Right lobe of liver (tissue), 6 donors: ENCODE data around the gene LY86. TPM values are rescaled to one million over a fixed set of nuclear protein-coding genes. Genes with fewer than 3 reads are reported as not detected.

Source experiments
- ATAC-seq, 4 donors: fragments of 200-7000 bp; cut with Tn5 transposase; one replicate each; pipeline ENCODE4 v1.9.1; 2020; ENCODE audit warnings: mild to moderate bottlenecking in 4 of 4, moderate library complexity in 4 of 4
- DNase-seq, 3 donors: peaks; one replicate each; pipeline ENCODE4 v3.0.0-alpha.2; 2020
- H3K27ac ChIP-seq, 3 donors: fragments of 200-600 bp; one replicate each; pipeline ENCODE4 v1.8.0; 2022
- H3K27me3 ChIP-seq, 2 donors: fragments of 200-600 bp; one replicate each; pipeline ENCODE4 v1.8.0; 2022
- H3K36me3 ChIP-seq, 4 donors: fragments of 200-600 bp; sonication (generic) in 1 of 4; one replicate each; pipeline versions ENCODE4 v1.5.1 to v1.8.0; 2017 to 2022; ENCODE audit warnings: control low read depth in 1 of 4
- H3K4me1 ChIP-seq, 4 donors: fragments of 200-600 bp; sonication (generic) in 1 of 4; one replicate each; pipeline versions ENCODE4 v1.5.1 to v1.8.0; 2017 to 2022; ENCODE audit warnings: control low read depth in 1 of 4
- H3K4me3 ChIP-seq, 3 donors: fragments of 200-600 bp; one replicate each; pipeline ENCODE4 v1.8.0; 2022
- H3K9me3 ChIP-seq, 4 donors: fragments of 200-600 bp; sonication (generic) in 1 of 4; one replicate each; pipeline versions ENCODE4 v1.5.1 to v1.8.0; 2017 to 2022; ENCODE audit warnings: control low read depth in 1 of 4
- POLR2A ChIP-seq: fragments of 450-650 bp; IDR thresholded peaks from one replicate; pipeline ENCODE4 v1.6.1; 2017; ENCODE audit warnings: antibody characterized with exemption, mild to moderate bottlenecking
- WGBS: methylation state at CpG from one replicate; pipeline ENCODE4 v1.1.6; 2018; ENCODE audit warnings: low coverage, low lambda C conversion rate; ENCODE audit not compliant: insufficient coverage; ENCODE audit errors: missing lambda C conversion rate; 5-methylcytosine and 5-hydroxymethylcytosine counted together
- intact Hi-C, 2 donors: fragments of 100-400 bp; cut with DNase I; formaldehyde crosslinking; loops; one replicate each; pipeline versions ENCODE4 v1.11.2 to v1.14.1; 2022
- total RNA-seq, 6 experiments: library from RNA; depleted of rRNA in 2 of 6; stranded (reverse); fragments of >200 nt in 2 of 6; fragmentation: NEBNext Ultra II Directional in 3 of 6; extraction: Animal tissue kit (Norgen Biotek cat#: 25700) in 3 of 6; gene quantifications; one replicate each; pipeline versions ENCODE4 v1.1.0 to v1.2.4, GENCODE V29; 2016 to 2023
- TF ChIP-seq, protein P1 (sequence below), 4 donors: fragments of 200-600 bp in 3 of 4; fragments of 450-650 bp in 1 of 4; IDR thresholded peaks; one replicate each; pipeline versions ENCODE4 v1.5.1 to v1.8.0; 2016 to 2022; ENCODE audit warnings: antibody characterized with exemption in 4 of 4, mild to moderate bottlenecking in 2 of 4
- donor health status: DM: no; HTN: yes; CAD: no.
- donor health status: DM: no; HTN: no; CAD: no.
- donor health status: DM: no; HTN: no; CAD: no.
- donor health status: DM: no; HTN: yes; CAD: no.
- donor health status: DM: no; HTN: yes; CAD: no.

Gene LY86
- total RNA-seq, 6 experiments from 2014 or later = 1.2 to 4.3 (median 2.4) TPM

DNA sequence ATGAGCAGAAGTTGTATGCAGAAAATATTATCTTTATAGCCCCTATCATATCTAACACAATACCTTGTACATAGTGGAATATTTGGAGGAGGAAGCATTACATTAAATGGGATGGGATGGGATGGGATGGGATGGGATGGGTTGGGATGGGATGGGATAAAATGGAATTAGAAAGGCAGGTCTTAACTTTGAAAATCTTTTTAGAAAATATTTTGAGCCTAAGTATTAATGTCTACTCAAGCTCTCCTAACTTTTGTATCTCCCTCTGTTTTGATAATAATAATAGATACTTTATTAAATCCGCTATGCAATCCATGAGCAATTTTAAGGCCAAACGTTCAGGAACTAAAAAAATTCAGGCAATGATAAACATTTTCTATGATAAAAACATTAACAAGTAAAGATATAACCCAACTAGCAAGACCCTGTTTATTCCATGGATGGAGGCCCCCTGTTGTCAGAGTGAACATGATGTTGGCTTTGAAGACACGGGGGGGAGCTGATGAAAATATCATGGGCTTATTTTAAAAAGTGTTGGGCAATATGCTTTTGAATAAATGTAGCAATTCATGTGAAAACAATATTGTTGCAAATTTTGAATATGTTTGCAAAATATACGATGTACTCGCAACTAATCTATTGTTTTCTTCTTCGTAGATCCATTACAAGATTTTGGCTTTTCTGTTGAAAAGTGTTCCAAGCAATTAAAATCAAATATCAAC lies 35.9 kb downstream of the LY86 start:
- DNase-seq (no peak), ATAC-seq (no peak)
- H3K27me3 ChIP-seq = no peaks in the 10 kb centered on the region
- H3K9me3 ChIP-seq = no peaks in the 10 kb centered on the region
- TF ChIP-seq, protein P1, sequence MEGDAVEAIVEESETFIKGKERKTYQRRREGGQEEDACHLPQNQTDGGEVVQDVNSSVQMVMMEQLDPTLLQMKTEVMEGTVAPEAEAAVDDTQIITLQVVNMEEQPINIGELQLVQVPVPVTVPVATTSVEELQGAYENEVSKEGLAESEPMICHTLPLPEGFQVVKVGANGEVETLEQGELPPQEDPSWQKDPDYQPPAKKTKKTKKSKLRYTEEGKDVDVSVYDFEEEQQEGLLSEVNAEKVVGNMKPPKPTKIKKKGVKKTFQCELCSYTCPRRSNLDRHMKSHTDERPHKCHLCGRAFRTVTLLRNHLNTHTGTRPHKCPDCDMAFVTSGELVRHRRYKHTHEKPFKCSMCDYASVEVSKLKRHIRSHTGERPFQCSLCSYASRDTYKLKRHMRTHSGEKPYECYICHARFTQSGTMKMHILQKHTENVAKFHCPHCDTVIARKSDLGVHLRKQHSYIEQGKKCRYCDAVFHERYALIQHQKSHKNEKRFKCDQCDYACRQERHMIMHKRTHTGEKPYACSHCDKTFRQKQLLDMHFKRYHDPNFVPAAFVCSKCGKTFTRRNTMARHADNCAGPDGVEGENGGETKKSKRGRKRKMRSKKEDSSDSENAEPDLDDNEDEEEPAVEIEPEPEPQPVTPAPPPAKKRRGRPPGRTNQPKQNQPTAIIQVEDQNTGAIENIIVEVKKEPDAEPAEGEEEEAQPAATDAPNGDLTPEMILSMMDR (IDR thresholded peaks at IDR 0.05) = no peak
- no peak for TF ChIP-seq POLR2A
- H3K36me3 ChIP-seq = no peaks in the 10 kb centered on the region
- intact Hi-C loops = no loop called here
- H3K4me3 ChIP-seq = no peak overlapping the region
- H3K4me1 ChIP-seq = no peaks in the 10 kb centered on the region
- 60% methylated on average over 6 of the region's 6 CpGs for WGBS
- no peak overlapping the region for H3K27ac ChIP-seq

DNA sequence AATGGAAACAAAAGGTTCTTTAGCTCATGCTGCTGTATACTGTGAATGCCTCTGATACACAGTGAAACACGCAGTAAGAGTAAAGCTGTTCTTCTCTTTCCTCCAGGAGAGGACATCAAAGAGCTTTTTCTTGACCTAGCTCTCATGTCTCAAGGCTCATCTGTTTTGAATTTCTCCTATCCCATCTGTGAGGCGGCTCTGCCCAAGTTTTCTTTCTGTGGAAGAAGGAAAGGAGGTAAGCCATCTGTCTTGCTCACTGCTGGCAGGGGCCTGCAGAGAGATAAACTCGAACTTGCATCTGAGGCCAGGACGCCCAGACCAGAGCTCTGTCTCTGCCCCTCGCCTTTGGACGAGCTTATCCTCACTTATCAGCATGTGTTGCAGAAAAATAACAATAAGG lies 37.7 kb downstream of the LY86 start:
- ATAC-seq (no peak), DNase-seq (no peak)
- H3K36me3 ChIP-seq = no peaks in the 10 kb centered on the region
- H3K4me1 ChIP-seq = no peaks in the 10 kb centered on the region
- no peak overlapping the region for H3K27ac ChIP-seq
- no peak overlapping the region for H3K4me3 ChIP-seq
- no peaks in the 10 kb centered on the region for H3K27me3 ChIP-seq
- TF ChIP-seq, protein P1 (IDR thresholded peaks at IDR 0.05) = no peak
- no peak for TF ChIP-seq POLR2A
- WGBS = 77% methylated on average over 5 of the region's 6 CpGs
- no peaks in the 10 kb centered on the region for H3K9me3 ChIP-seq
- intact Hi-C loops = no loop called here

DNA sequence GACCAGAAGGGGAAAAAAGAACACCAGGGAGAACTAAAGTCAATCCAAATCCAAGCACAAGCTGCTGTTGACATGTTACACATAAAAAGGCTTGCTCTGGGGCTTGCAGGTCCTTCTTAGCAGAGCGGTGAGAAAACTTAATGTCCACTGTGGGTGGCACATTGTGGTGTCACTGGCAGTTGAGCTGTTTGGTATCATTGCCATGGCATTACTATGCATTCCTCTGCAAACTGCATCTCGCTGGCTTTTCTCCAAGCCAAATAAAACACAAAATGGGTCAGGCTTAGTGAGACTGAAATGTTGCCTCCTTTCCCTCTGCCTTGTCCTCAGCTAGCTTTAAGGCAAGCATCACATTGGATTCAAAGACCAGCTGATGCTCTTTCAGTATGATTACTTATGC lies 40.9 kb downstream of the LY86 start:
- DNase-seq = no peak
- intact Hi-C loops = no loop called here
- no peak for TF ChIP-seq POLR2A
- TF ChIP-seq, protein P1 (IDR thresholded peaks at IDR 0.05) = no peak
- Histone ChIP-seq H3K27me3 (no peaks in the 10 kb centered on the region), H3K36me3 (no peaks in the 10 kb centered on the region), H3K27ac (no peak overlapping the region), H3K4me3 (no peak overlapping the region), H3K4me1 (no peaks in the 10 kb centered on the region), H3K9me3 (no peaks in the 10 kb centered on the region)
- WGBS = 40% methylated on average over 1 of the region's 2 CpGs
- ATAC-seq = no peak

DNA sequence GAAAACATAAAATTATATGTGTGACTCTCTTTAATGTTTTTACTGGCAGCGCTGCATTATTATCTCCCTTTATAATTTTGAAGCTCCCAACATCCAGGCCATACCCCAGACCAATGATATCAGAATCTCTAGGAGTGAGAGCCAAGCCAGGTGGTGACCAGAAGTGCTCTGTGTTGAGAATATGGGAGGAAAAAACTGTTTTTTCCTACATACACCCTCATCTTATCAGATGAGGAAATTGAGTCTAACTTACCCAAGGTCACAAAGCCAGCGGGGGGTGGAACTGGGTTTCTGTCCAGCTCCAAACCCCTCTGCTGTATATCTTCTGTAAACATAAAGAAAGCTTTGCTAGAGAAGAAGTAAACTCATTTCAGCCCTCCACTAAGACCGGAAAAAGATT lies 42.5 kb downstream of the LY86 start:
- no peak for ATAC-seq
- no peak for DNase-seq

More for the DNA sequence above, 42.5 kb downstream of the LY86 start:
- no peak overlapping the region for H3K27ac ChIP-seq
- intact Hi-C loops = no loop called here
- no peaks in the 10 kb centered on the region for H3K9me3 ChIP-seq
- no peaks in the 10 kb centered on the region for H3K4me1 ChIP-seq
- H3K27me3 ChIP-seq = no peaks in the 10 kb centered on the region
- TF ChIP-seq, protein P1 (IDR thresholded peaks at IDR 0.05) = no peak
- no peaks in the 10 kb centered on the region for H3K36me3 ChIP-seq
- 68% methylated on average over 3 of the region's 3 CpGs for WGBS
- H3K4me3 ChIP-seq = no peak overlapping the region
